ENCODE measurements around the gene CCDC27. TPM values are rescaled to one million over a fixed set of nuclear protein-coding genes. Genes with fewer than 3 reads are reported as not detected.
A peak's percentile ranks its signal among the peaks of the same experiment; 100 is the strongest.

Gene CCDC27
- total and polyA plus RNA-seq, 2 of the 13 experiments (the other 11 are each of a cell fraction or from before 2014, with no cell fraction given) = not detected

- TF ChIP-seq, protein P1, sequence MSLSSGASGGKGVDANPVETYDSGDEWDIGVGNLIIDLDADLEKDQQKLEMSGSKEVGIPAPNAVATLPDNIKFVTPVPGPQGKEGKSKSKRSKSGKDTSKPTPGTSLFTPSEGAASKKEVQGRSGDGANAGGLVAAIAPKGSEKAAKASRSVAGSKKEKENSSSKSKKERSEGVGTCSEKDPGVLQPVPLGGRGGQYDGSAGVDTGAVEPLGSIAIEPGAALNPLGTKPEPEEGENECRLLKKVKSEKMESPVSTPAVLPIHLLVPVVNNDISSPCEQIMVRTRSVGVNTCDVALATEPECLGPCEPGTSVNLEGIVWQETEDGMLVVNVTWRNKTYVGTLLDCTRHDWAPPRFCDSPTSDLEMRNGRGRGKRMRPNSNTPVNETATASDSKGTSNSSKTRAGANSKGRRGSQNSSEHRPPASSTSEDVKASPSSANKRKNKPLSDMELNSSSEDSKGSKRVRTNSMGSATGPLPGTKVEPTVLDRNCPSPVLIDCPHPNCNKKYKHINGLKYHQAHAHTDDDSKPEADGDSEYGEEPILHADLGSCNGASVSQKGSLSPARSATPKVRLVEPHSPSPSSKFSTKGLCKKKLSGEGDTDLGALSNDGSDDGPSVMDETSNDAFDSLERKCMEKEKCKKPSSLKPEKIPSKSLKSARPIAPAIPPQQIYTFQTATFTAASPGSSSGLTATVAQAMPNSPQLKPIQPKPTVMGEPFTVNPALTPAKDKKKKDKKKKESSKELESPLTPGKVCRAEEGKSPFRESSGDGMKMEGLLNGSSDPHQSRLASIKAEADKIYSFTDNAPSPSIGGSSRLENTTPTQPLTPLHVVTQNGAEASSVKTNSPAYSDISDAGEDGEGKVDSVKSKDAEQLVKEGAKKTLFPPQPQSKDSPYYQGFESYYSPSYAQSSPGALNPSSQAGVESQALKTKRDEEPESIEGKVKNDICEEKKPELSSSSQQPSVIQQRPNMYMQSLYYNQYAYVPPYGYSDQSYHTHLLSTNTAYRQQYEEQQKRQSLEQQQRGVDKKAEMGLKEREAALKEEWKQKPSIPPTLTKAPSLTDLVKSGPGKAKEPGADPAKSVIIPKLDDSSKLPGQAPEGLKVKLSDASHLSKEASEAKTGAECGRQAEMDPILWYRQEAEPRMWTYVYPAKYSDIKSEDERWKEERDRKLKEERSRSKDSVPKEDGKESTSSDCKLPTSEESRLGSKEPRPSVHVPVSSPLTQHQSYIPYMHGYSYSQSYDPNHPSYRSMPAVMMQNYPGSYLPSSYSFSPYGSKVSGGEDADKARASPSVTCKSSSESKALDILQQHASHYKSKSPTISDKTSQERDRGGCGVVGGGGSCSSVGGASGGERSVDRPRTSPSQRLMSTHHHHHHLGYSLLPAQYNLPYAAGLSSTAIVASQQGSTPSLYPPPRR (CRISPR knock-in tag; IDR thresholded peaks at IDR 0.05; ENCODE audit: borderline replicate concordance) = no peak
- TF ChIP-seq THYN1 (CRISPR knock-in tag; IDR thresholded peaks at IDR 0.05; ENCODE audit: borderline replicate concordance, low read depth) (no peak), ZNF775 (CRISPR knock-in tag; IDR thresholded peaks at IDR 0.05; ENCODE audit: borderline replicate concordance) (no peak), MYC (CRISPR knock-in tag; IDR thresholded peaks at IDR 0.05; ENCODE audit: borderline replicate concordance) (peak; percentile 92; the same call in 1 of the 2 replicates), MLXIP (CRISPR knock-in tag; IDR thresholded peaks at IDR 0.05; ENCODE audit: borderline replicate concordance) (no peak), HNF4A (CRISPR knock-in tag; IDR thresholded peaks at IDR 0.05) (no peak), ZNF138 (CRISPR knock-in tag; IDR thresholded peaks at IDR 0.05; ENCODE audit: low read depth) (no peak), ZXDC (CRISPR knock-in tag; IDR thresholded peaks at IDR 0.05) (no peak; the same call in 1 of the 2 replicates)
- TF ChIP-seq, protein P2, sequence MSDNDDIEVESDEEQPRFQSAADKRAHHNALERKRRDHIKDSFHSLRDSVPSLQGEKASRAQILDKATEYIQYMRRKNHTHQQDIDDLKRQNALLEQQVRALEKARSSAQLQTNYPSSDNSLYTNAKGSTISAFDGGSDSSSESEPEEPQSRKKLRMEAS (IDR thresholded peaks at IDR 0.05) = peak; percentile 73
Measured at GRCh38 chr1:3796215-3797061, 44.2 kb downstream of the CCDC27 start, which contains the start of gene LRRC47 (continued).
